NCI-H2196 (cell line): ENCODE results near the gene RUNX1.
A peak's percentile ranks its signal among the peaks of the same experiment; 100 is the strongest.

Source experiments
- DNase-seq: peaks from one replicate; lab custom pipeline; 2025; ENCODE audit not compliant: unreplicated experiment; lab: John Stamatoyannopoulos, UW

RUNX1 gene

DNA sequence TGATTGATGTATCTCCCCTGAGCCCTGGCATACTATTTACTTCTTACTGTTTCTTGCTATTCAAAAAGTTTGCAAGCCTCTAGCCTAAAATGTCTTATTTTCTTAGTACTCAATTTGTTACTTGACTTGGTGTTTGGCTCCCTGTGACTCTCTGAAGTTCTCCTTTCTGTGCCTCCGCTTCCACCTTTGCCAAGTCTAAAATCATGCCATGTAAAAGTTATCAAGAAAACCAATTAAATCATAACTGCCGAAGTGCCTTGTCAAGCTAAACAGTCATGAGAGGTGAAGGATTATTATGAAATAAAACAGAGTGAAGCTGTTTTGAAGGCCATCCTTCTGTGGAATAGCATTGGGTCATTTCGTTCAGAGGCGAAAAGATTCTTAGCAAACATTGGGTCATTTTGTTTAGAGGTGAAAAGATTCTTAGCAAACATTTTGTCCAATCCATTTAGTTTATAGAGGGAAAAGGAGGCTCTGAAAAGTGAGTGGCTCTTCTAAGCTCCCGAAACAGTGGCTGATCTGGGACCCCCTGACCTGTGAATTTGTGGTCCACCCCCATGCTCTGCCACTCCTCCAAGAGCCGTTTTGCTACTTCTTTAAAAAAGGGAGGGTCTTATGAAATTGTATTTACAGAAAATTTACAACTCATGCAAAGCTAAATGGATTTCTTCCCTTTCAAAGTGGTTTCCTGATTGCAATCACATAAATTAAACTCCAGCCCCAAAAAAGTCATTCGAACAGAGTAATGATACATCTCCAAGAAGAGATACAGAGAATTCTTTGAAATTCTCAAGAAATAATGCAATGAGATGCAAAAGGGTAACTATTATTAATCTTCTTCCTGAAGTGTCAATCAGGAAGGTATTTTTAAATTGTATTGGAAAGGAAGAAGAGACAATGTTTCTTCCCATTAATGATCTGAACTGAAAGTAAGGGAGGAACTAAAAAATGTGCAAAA is 141.4 kb downstream of the RUNX1 start:
- DNase-seq: no peak

- DNase-seq: no peak
These were observed 142.7 kb downstream of the RUNX1 start for GRCh38 chr21:34906401-34906800.

- no peak for DNase-seq
These were observed 143.9 kb downstream of the RUNX1 start for GRCh38 chr21:34905218-34905537.

DNA sequence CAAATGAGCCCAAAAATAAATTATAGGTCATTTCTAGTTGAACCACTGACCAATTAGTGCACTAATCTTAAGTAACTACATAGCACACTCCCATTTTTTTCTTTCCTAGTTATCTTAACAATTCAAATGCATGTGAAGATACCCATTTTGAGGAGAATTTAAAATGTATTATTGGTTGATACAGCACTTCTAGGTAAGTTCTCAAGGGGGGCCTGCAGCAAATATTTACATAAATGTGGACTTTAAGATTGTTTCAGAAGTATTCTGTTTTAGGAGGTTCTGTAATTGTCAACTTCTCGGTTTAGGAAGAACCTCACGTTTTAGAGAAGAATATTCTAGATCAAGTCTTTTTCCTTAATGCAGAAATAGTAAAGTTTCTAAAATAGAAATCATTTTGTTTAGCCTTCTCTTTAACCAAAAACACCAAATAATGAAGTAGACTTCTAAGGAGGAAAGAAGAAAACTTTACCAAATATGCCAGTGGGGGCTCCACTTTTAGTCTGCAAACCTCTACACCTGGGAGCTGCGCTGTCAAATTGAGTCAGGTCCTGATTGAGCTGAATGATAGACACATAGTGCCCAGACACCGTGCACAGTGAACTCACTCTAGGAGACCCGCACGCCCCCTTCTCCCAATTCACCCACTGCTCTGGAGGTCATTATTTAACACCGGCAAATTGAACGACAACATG is 144.4 kb downstream of the RUNX1 start:
- no peak for DNase-seq

- DNase-seq: no peak
These were observed 148.7 kb downstream of the RUNX1 start for GRCh38 chr21:34900376-34900775.

DNA sequence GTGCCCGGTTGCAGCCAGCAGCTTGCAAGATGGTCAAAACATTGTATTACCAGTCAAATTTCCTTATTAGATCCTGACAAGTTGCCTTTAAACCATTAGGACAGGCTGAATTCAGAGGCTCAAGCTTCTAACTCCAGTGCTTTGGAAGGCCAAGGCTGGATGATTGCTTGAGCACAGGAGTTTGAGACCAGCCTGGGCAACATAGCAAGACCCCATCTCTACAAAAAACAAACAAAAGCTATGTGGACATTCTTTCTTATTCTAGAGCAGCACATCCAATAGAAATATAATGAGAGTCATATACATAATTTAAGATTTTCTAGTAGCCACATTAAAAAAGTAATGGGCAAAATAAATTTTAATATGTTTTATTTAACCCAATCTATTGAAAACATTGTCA is 149.3 kb downstream of the RUNX1 start:
- no peak for DNase-seq

DNA sequence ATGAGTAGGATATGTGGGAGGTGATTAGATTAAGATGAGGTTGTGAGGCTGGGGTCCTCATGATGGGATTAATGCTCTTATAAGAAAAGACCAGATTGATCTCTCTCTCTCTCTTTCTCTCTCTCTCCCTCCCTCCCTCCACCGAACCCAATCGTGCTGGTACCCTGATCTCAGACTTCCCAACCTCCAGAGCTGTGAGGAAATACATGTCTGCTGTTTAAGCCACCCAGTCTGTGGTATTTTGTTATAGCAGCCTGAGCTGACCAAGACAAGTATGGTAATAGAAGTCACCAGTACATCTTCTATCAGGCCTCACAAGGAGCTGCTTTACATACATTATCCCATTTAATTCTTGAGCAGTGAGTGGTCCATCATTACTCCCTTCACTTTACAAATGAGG is 149.8 kb downstream of the RUNX1 start:
- no peak for DNase-seq

- DNase-seq: no peak
These were observed 151.3 kb downstream of the RUNX1 start for GRCh38 chr21:34897828-34898227.

DNA sequence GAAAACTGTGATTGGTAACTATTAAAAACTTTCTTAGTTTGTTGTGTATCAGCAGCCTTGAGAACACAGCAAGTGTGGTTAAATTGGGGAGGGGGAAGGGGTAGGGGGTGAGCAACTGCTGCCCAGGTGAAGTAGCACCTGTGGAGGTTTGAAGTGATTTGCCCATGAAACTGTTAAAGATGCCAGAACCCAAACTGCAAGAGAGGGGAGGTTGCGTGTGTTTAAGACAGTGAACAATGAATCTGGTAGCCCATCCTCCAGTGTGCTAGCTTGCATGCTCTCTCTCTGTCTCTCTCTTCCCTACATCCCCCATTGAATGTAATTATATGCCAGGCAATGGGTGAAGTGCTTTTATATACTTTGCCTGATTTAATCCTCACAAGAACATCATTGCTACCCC is 154.7 kb downstream of the RUNX1 start:
- no peak for DNase-seq

DNA sequence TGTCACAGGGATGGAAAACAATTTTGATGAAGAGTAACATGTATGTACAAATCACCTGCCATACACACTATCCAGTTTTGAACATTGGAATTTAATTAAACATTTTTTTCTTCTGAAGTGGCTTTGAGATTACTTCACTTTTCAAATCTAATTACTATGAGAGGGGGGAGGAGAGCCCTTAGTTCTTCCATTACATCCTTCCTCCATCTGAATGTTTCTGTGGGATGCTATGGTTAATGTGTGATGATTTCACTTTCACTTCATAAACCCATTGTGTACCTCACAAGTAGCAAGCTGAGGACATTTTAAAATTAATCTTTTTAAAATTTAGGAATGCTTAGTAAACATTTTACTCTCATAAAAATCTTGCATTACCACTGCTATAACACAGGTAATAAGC is 156.9 kb downstream of the RUNX1 start:
- no peak for DNase-seq

DNA sequence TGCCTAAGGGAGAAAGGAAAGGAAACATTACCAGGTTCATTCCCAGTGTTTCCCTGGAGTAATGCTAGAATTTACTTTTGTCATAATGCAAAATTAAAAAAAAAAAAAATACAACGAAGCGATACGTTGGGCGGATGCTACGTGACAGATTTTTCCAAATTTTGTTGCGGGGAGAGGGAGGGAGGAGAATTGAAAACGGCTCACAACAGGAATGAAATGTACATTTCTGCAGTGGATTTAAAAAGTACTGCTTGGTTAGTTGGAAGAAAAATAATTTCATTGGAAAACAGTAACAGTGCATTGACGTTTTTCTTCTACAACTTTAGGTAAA is 157.5 kb downstream of the RUNX1 start:
- DNase-seq: no peak

- DNase-seq: no peak
These were observed 158.1 kb downstream of the RUNX1 start for GRCh38 chr21:34890724-34891612.

DNA sequence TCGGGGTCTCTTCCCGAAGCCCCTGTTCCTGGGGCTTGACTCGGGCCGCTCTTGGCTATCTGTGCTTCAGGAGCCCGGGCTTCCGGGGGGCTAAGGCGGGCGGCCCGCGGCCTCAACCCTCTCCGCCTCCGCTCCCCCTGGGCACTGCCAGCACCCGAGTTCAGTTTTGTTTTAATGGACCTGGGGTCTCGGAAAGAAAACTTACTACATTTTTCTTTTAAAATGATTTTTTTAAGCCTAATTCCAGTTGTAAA is 158.7 kb downstream of the RUNX1 start:
- DNase-seq: no peak

DNA sequence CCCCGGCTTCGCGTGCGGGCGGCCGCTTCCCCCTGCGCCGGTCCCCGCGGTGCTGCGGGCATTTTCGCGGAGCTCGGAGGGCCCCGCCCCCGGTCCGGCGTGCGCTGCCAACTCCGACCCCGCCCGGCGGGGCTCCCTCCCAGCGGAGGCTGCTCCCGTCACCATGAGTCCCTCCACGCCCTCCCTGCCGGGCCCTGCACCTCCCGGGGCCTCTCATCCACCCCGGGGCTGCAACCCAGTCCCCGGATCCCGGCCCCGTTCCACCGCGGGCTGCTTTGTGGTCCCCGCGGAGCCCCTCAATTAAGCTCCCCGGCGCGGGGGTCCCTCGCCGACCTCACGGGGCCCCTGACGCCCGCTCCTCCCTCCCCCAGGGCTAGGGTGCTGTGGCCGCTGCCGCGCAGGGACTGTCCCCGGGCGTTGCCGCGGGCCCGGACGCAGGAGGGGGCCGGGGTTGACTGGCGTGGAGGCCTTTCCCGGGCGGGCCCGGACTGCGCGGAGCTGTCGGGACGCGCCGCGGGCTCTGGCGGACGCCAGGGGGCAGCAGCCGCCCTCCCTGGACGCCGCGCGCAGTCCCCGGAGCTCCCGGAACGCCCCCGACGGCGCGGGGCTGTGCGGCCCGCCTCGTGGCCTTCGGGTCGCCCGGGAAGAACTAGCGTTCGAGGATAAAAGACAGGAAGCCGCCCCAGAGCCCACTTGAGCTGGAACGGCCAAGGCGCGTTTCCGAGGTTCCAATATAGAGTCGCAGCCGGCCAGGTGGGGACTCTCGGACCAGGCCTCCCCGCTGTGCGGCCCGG is 159.2 kb downstream of the RUNX1 start:
- peak; percentile 84 for DNase-seq

DNA sequence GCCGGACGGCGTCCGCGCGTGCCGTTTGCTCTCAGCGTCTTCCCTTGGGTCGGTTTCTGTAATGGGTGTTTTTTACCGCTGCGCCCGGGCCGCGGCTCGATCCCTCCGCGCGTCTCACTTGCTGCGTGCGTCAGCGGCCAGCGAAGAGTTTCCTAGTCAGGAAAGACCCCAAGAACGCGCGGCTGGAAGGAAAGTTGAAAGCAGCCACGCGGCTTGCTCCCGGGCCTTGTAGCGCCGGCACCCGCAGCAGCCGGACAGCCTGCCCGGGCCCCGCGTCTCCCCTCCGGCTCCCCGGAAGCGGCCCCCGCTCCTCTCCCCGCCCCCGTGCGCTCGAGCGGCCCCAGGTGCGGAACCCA is 159.8 kb downstream of the RUNX1 start:
- peak; percentile 54 for DNase-seq

DNA sequence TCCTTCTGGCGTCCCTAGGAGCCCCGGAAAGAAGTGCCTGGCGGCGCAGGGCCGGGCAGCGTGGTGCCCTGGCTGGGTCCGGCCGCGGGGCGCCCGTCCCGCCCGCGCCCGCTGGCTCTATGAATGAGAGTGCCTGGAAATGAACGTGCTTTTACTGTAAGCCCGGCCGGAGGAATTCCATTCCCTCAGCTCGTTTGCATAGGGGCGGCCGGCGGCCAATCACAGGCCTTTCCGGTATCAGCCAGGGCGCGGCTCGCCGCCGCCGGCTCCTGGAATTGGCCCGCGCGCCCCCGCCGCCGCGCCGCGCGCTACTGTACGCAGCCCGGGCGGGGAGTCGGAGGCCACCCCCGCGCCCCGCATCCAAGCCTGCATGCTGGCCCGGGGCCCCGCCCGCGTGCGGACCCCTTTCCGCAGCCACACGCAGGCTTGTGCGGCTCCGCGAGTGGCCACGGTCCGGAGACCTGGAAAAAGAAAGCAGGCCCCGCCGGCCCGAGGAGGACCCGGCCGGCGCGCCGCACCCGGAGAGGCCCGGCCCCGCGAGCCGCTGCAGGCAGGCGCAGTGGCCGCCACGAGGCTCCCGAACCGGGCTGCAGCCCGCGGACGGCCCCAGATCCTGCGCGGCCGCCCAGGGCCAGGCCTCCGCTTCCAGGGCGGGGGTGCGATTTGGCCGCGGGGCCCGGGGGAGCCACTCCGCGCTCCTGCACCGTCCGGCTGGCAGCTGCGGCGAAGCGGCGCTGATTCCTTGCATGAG is 160.4 kb downstream of the RUNX1 start:
- peak; percentile 94 for DNase-seq

GRCh38 chr21:34887725-34888568 is 161.2 kb downstream of the RUNX1 start:
- DNase-seq: peak; percentile 39

DNA sequence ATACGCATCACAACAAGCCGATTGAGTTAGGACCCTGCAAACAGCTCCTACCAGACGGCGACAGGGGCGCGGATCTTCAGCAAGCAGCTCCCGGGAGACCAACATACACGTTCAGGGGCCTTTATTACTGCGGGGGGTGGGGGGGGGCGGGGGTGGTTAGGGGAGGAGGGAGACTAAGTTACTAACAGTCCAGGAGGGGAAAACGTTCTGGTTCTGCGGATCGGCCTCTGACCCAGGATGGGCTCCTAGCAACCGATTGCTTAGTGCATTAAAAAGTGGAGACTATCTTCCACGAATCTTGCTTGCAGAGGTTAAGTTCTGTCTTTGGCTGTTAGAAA is 162.0 kb downstream of the RUNX1 start:
- DNase-seq: no peak

- no peak for DNase-seq
These were observed 162.6 kb downstream of the RUNX1 start for GRCh38 chr21:34886240-34887104.
